Measurements from ENCODE around the gene SH3GLB1.
"Not testable (repeated sequence)": the region's sequence is repeated elsewhere in the genome, so short reads cannot be mapped to it uniquely, and the experiment has no call there.

Gene SH3GLB1

DNA sequence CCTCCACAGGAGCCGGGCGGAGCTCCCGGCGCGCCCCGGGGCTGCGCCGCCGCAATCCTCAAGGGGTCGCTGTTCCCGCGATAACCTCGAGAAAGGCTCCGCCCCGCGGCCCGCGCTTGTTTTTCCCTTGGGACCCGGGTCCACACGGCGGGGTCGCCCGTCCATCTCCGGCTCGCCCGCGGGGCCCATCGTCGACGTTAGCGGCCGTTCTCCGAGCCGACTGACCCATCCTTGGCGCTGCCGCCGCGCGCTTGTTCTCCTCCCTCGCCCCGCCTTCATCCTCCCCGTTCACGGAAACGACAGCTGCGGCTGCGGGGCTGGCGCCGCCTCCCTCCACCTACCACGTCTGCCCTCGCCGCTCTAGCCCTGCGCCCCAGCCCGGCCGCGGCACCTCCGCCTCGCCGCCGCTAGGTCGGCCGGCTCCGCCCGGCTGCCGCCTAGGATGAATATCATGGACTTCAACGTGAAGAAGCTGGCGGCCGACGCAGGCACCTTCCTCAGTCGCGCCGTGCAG is at the start of gene SH3GLB1:
TSS of gene SH3GLB1 (plus strand) at position 119 of the 514 bp plus-strand sequence. CDS start at position 443, 324 bp downstream.
- peak; percentile 93 for TF ChIP-seq POLR2A (IDR thresholded peaks at IDR 0.05; ENCODE audit: low read length)
- TF ChIP-seq GATA1 (IDR thresholded peaks at IDR 0.05; ENCODE audit: low read depth, low read length) = no peak
- DNase-seq = peak; percentile 91 to 95

- not testable (repeated sequence) for DNase-seq
Measured at GRCh38 chr1:86658381-86658780, 46.0 kb upstream of the SH3GLB1 start.

GRCh38 chr1:86666368-86666767 is 38.0 kb upstream of the SH3GLB1 start:
- no peak for DNase-seq
- TF ChIP-seq POLR2A (IDR thresholded peaks at IDR 0.05; ENCODE audit: low read length) (no peak), GATA1 (IDR thresholded peaks at IDR 0.05; ENCODE audit: low read depth, low read length) (no peak)

DNA sequence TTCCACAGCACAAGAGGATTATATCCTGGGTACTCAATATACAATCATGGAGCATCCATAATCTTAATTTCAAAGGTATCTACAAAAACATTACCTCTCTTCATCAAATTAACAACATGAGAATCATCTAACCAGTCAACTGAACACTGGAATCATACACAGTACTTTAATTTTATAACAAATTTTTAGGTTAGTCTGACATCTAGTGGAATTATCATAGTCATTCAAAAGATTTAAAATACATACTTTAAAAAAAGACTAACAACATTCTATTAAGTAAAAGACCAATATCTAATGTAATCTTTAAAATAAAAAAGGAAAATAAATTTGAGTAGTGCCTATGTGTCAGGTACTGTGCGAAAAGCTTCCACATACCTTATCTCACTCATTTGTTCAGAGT is 16.8 kb upstream of the SH3GLB1 start:
- DNase-seq = no peak
- no peak for TF ChIP-seq POLR2A (IDR thresholded peaks at IDR 0.05; ENCODE audit: low read length)
- TF ChIP-seq GATA1 (IDR thresholded peaks at IDR 0.05; ENCODE audit: low read depth, low read length) = no peak

DNA sequence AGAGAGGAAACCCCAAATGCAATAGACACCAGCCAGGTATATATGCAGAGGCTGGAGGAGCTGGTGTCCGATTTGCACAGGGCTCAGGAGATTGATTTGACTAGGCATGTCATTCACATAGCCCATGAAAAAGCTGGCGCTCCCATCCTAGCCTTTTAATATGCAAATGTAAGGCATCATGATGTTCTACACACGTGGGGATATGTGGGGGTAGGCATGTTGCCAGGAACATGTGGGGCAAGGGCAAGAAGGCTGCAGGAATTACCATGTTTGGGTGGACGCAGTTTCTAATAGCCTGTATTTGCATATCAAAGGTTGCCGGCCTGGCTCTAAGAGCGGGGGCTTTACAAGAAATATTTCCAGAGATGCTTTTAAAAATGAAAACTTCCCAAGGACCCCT is 11.7 kb upstream of the SH3GLB1 start:
- TF ChIP-seq POLR2A (IDR thresholded peaks at IDR 0.05; ENCODE audit: low read length) = no peak
- TF ChIP-seq GATA1 (IDR thresholded peaks at IDR 0.05; ENCODE audit: low read depth, low read length) = no peak
- no peak for DNase-seq

DNA sequence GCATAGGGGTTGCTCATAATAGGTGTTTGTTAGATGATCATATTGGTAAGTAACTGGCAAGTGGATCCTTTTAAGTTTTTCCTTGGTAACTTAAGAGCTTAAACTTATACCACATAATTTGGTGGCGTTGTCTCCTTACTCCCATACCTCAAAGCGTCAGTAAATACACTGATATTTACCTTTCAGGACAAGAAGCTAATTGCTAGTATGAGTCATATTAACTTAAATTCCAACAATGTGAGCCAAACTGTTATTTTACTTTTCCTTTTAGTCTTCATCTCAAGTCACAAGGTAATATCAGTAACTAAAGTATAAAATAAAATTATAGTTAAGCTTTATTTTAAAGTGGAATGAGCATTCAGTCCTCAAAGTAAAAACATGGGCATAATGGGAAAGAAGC is 9.0 kb upstream of the SH3GLB1 start:
- no peak for DNase-seq
- TF ChIP-seq GATA1 (IDR thresholded peaks at IDR 0.05; ENCODE audit: low read depth, low read length) = no peak
- no peak for TF ChIP-seq POLR2A (IDR thresholded peaks at IDR 0.05; ENCODE audit: low read length)

- TF ChIP-seq GATA1 (IDR thresholded peaks at IDR 0.05; ENCODE audit: low read depth, low read length) (no peak), POLR2A (IDR thresholded peaks at IDR 0.05; ENCODE audit: low read length) (no peak)
- DNase-seq = no peak
Measured at GRCh38 chr1:86696522-86696921, 7.9 kb upstream of the SH3GLB1 start.

DNA sequence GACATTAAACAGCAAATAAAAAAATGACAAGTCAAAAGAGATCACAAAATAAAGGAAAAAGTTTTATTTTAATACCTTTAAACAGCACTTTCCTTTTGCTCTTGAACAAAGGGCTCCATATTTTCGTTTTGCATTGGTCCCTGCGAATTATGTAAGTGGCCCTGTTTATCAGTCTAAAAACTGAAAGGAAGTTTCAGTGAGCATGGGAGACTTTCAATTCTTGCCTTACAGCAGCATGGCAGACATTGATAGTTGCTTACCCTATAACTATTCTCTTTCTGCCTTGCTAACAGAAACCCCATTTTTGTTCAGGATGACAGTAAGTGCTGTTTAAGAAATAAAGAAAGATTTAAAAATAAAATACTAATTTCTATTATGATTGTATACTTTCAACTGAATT is 5.2 kb upstream of the SH3GLB1 start:
- DNase-seq = no peak
- no peak for TF ChIP-seq GATA1 (IDR thresholded peaks at IDR 0.05; ENCODE audit: low read depth, low read length)
- no peak for TF ChIP-seq POLR2A (IDR thresholded peaks at IDR 0.05; ENCODE audit: low read length)

- no peak for DNase-seq
- no peak for TF ChIP-seq POLR2A (IDR thresholded peaks at IDR 0.05; ENCODE audit: low read length)
Measured at GRCh38 chr1:86701731-86702130, 2.6 kb upstream of the SH3GLB1 start.

DNA sequence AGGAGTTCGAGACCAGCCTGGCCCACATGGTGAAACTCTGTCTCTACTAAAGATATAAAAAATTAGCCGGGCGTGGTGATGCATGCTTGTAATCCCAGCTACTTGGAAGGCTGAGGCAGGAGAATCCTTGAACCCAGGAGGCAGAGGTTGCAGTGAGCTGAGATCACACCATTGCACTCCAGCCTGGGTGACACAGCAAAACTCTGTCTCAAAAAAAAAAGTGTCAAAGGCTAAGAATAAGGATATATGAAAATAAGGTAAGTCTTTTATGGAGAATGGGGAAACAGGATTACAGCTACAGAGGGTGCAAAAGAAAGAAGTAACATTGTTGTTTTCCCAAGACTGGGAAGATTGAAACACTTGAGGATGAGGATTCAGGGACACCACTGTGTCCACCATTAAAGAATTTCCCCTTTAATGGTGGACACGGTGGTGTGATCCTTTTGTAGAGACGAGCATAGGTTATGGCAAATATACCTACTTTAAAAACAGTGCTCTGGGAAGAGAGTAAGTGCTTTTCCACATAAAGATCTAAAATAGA is 1.4 kb upstream of the SH3GLB1 start:
- not testable (repeated sequence) for DNase-seq

DNA sequence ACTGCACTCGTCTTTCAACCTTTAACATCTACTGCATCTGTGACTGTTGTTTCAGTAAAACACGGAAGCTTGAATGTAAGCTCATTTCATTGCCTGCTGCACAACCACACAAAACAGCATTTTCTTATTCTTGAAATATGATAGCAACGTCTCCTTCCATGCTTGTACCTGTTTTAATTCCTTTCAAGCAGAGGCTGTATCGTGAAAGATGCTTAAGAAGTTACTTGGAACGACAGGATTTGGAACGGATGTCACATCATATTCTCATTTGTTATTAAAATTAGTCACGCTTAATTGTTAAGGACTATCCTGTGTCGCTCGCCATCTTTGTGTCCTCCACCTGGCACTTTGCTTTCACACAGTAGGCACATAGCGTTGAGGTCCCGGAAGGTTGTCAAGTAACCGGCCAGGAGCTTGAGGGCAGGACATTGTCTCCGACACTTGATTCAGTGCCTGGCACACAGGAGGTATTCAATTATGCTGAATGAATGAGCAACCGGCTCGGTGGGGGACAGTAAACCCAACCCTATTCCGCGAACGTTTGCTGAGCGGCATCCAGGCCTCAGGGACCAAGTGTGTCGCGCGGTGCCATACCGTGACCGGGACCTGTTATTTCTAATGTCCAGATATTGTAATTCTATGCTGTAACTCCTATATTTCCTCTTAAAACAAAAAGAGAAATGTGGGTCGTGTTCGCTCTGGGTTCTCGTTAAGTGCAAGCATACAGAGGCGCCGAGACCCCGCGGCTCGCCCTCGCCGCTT is 499 bp upstream of the SH3GLB1 start:
- DNase-seq = peak in 1 of 2 experiments; percentile 45
- TF ChIP-seq GATA1 (IDR thresholded peaks at IDR 0.05; ENCODE audit: low read depth, low read length) = no peak
- no peak for TF ChIP-seq POLR2A (IDR thresholded peaks at IDR 0.05; ENCODE audit: low read length)

- DNase-seq = peak; percentile 77 to 85
Measured at GRCh38 chr1:86704972-86705664, 742 bp downstream of the SH3GLB1 start.

DNA sequence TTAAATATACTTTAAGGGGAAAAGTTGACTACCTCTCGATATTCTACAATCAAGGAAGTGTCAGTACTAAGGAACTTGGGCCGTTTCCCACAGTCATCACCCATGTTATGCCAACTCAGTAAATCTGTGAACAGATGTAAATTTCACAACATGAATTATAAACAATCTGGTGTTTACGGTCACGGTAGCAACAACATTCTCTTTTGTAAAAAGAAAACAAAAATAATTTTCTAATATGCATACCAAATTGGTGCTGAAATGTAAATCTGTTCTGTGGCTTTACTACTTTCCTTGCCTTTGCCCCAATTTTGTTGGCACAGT is 1.2 kb downstream of the SH3GLB1 start:
- no peak for TF ChIP-seq GATA1 (IDR thresholded peaks at IDR 0.05; ENCODE audit: low read depth, low read length)
- no peak for TF ChIP-seq POLR2A (IDR thresholded peaks at IDR 0.05; ENCODE audit: low read length)
- DNase-seq = no peak

More at GRCh38 chr1:86704972-86705664, 742 bp downstream of the SH3GLB1 start:
- TF ChIP-seq POLR2A (IDR thresholded peaks at IDR 0.05; ENCODE audit: low read length) (no peak), GATA1 (IDR thresholded peaks at IDR 0.05; ENCODE audit: low read depth, low read length) (no peak)

- DNase-seq = no peak
- TF ChIP-seq POLR2A (IDR thresholded peaks at IDR 0.05; ENCODE audit: low read length) (no peak), GATA1 (IDR thresholded peaks at IDR 0.05; ENCODE audit: low read depth, low read length) (no peak)
Measured at GRCh38 chr1:86706018-86706635, 1.8 kb downstream of the SH3GLB1 start.

Data from erythroblast (primary cell).